GM19351 (cell line): ENCODE data around the gene GALNTL6.
"Not testable (repeated sequence)": the region's sequence is repeated elsewhere in the genome, so short reads cannot be mapped to it uniquely, and the experiment has no call there.

Experiments used
- ATAC-seq: cut with Tn5 transposase; IDR thresholded peaks from one replicate; pipeline ENCODE4 v1.9.1; 2021; ENCODE audit warnings: mild to moderate bottlenecking, moderate library complexity; ENCODE audit not compliant: unreplicated experiment

Gene GALNTL6

DNA sequence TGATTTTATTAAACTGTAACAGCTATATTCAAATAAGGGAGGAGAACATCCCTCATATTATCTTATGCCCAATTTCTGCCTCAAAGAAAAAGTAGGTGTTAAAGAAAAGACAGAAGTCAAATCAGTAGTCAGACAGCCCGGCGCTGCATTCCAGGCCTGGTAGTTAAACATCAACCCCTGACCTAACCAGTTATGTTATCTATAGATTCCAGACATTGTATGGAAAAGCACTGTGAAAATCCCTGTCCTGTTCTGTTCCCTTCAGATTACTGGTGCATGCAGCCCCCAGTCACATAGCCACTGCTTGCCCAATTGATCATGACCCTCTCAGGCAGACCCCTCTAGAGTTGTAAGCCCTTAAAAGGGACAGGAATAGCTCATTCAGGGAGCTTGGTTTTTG is 1085.5 kb downstream of the GALNTL6 start:
- ATAC-seq: no peak

DNA sequence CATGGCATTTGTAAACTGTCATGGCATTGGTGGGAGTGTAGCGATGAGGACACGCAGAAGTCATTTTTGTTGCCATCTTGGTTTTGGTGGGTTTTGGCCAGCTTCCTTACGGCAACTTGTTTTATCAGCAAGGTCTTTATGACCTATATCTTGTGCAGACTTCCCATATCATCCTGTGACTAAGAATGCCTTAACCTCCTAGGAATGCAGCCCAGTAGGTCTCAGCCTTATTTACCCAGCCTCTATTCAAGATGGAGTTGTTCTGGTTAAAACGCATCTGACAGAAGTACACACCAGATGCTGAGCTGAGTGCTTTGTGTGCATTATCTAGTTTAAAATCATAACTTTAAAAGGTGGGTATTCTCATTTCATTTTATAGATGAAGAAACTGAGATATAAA is 1086.7 kb downstream of the GALNTL6 start:
- ATAC-seq: no peak

DNA sequence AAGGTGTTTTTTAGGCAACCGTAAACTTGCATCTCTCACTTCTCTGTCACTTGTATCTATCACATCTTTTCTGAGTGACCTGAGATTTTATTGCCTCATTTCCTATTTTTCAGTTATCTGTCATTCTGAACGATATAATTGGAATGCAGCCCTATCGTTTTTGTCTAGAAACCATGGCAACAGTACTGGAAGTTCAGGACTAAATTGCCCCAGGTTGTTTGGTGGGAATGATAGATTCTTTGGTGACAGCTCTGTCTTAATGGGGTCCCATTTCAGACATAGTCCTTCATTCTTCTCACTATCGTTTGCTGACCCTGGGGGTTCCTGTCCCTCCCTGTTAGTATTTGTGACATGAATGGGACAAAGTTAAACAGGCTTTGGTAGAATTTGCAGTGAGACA is 1087.7 kb downstream of the GALNTL6 start:
- ATAC-seq: no peak

DNA sequence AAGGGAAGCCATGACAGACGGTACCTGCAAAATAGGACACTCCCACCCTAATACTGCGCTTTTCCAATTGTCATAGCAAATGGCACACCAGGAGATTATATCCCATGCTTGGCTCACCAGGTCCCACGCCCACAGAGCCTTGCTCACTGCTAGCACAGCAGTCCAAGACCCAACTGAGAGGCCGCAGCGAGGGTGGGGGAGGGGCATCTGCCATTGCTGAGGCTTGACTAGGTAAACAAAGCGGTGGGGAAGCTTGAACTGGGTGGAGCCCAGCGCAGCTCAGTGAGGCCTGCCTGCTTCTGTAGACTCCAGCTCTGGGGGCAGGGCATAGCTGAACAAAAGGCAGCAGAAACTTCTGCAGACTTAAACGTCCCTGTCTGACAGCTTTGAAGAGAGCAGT is 1099.3 kb downstream of the GALNTL6 start:
- not testable (repeated sequence) for ATAC-seq

DNA sequence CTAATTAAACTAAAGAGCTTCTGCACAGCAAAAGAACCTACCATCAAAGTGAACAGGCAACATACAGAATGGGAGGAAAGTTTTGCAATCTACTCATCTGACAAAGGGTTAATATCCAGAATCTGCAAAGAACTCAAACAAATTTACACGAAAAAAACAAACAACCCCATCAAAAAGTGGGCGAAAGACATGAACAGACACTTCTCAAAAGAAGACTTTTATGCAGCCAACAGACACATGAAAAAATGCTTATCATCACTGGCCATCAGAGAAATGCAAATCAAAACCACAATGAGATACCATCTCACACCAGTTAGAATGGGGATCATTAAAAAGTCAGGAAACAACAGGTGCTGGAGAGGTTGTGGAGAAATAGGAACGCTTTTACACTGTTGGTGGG is 1104.2 kb downstream of the GALNTL6 start:
- not testable (repeated sequence) for ATAC-seq

DNA sequence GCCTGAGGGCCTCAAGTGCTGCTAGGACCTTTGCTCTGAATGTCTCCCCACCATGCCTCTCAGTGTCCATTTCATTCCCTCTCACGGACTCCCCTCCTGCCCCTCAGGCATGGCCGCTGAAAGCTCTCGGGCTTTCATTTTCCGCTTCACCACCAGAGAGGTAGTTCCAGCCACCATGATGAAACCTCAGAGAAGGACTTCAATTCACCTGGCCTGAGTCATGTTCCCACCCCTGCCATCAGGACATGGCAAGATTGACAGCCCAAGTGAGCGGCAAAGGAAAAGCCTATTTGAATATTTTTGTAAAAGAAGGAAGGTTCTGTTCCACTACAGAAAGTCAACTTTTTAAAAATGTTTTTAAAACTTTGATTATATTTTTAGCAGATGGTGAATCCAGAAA is 1106.1 kb downstream of the GALNTL6 start:
- no peak for ATAC-seq

DNA sequence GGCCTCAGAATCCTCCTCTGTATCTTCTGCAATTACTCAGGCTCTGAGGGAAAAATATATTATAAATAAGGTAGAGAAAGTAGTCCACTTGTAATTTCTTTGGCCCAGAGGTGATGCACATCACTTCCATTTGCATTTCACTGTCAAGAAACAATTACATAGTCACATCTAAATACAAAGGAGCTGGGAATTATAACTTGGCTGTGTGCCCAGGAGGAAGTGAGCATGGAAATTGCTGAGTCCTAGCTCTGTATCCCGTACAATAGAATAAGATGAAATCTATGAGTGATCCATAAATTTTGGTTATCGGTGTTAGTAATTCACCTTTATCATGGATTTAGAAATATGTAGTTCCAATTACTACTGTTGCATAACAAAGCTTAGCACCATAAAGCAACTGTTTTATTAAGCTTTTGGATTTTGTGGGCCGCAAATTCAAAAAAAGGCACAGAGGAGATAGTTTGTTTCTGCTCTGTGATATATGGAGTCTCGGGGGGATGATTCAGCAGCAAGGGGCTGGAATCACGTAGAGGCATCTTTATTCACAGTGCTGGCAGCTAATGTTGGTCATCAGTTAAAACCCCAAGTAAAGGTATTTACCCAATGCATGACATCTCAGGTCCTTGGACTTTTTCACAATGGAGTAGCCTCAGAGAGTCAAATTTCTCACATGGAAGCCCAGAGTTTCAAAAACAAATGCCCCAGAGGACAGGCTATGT is 1114.1 kb downstream of the GALNTL6 start:
- ATAC-seq: no peak

DNA sequence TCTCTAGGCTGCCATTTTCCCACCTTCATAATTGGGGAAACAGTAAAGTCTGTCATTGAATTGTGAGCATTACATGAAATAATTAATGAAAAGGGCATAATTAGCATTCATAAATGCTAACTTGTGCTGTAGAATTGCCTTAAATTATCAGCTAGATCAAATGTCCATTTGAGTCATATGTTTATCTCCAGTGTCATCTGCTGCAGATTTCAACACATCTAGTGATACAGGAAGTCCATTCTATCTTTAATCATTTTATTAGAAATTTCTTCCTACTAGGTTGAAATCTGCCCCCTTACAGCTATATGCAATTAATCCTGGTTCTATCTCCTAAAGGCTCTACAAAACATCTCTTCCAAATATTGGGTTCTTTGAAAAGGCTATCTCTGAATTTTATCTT is 1115.1 kb downstream of the GALNTL6 start:
- ATAC-seq: no peak

DNA sequence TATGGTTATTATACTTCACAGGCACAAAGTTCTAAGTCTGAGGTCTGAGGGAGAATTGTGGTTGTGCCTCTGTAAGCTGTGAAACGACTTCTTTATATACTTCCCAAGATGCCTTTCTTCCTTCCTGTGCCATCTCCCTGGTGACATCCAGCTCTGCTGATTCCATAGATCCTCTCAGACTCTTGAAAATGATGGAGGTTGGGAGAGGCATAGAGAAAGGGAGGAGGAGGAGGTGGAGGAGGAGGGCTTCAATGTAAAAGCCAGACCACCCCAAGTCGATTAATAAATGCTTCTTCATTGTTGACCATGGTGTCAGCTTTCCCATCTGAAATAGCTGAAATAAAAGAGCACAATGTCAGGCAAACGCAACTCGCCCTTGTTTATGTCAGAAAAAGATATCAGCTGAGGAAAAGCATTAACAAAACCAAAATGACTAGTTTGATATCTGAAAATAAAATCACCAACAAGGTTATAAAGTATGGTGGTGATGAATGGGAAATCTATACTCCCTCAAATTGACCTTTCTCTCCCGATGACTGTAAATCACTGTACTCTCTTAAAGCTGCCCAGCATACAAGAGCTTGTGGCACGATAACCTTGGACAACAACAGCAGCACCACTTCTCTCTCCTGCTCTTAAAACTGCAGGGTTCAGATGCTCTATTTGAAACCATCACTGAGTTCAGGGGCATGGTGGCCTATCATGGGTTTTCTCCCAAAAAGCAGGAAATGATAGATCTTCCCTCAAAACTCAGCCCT is 1125.0 kb downstream of the GALNTL6 start:
- ATAC-seq: no peak

DNA sequence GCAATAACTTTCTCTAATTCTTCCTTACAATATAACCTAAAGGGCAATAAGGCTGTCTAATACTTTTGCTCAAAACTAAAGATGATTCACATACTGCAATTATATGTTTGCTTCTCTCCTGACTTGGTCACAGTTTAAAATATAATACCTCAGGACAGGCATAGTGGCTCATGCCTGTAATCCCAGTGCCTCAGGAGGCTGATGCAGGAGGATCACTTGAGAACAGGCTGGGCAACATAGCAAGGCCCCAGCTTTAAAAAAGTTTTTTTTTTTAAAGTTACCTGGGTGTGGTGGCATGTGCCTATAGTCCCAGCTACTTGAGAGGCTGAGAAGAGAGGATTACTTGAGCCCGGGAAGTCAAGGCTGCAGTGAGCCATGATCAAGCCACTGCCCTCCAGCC is 1125.7 kb downstream of the GALNTL6 start:
- ATAC-seq: no peak

DNA sequence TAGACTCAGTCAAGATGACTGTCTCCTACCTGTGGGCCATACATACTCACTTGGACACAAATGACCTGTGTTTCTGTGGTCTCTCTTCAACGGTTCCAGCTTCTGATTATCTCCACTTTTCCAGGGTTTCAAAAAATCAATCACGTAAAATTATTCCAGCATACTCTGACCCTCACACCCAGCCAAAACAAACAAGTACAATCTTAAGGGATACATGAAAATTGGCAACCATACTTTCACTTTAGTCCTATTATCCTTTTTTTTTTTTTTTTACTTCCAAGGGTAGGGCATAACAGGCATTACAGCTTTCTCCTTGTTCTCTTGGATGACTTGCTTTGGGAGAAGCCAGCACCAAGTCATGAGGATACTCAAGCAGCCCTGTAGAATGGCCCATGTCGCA is 1129.6 kb downstream of the GALNTL6 start:
- ATAC-seq: no peak

DNA sequence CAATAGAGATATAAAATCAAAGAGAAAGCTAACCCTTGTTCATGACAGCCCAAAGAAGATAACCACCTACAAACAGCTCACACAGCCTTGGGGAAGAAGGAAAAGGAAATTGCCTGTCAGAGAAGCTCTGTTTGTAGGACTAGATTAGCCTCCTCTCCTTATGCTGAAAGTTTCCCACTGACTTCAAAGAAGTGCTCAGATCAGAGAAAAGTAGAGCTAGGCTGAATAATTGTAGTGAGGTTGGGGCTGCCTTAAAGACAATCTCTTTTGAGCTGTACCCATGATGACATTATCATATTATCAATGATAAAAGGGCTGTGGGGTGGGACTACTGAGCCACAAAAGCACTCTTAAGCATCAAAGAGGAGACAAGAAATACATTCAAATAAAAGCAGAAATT is 1132.4 kb downstream of the GALNTL6 start:
- ATAC-seq: no peak

DNA sequence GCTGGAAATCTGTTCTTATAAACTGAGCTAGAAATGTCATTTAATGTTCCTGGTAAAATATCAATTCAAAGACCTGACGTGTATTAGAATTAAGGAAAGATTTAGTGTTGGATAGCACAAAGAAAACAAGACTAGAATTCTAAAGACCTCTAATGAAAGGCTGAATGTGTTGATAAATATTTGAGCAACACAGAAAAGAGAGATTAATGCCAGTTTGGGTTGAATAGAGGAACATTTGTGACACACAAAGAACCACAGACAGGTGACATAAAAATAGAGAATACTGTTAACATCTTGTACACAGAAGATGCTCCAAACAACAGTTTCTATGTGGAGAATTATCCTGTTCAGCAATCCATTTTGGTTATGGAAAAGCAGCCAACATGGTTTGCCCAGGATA is 1133.3 kb downstream of the GALNTL6 start:
- no peak for ATAC-seq

DNA sequence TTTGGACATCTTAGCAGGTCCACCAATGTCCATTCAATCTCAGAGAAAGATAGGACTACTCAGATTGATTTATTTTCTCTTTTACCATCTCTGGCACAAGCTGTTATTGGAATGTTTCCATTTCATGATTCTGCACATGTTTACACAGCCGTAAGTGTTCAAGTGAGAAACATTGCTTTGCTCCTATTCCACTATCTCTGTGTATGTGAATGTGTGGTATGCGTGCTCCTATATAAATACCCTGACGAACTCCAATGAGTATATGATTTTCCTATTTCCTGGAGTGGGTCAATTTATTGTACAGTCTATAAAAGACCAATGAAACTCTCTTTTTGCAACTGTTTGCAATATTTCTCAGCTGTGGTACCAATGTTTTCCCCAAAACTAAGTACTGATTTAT is 1134.4 kb downstream of the GALNTL6 start:
- ATAC-seq: no peak

DNA sequence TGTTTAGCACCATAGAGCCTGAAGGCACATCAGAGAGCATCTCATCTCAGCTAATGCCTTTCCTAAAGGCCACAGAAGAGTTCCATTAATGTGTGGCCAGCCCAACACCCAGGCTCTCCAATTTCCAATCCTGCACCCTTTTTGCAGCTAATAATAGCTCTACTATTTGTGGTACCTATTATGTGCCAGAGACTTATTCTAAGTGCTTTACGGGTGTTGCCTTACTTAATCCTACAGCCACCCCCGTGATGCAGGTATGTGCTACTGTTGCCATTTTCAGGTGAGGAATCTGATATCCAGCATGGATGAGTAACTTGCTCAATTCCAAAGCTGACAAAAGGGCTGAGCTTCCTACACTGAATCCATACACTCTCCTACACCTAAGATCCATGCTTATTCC is 1137.8 kb downstream of the GALNTL6 start:
- ATAC-seq: no peak

DNA sequence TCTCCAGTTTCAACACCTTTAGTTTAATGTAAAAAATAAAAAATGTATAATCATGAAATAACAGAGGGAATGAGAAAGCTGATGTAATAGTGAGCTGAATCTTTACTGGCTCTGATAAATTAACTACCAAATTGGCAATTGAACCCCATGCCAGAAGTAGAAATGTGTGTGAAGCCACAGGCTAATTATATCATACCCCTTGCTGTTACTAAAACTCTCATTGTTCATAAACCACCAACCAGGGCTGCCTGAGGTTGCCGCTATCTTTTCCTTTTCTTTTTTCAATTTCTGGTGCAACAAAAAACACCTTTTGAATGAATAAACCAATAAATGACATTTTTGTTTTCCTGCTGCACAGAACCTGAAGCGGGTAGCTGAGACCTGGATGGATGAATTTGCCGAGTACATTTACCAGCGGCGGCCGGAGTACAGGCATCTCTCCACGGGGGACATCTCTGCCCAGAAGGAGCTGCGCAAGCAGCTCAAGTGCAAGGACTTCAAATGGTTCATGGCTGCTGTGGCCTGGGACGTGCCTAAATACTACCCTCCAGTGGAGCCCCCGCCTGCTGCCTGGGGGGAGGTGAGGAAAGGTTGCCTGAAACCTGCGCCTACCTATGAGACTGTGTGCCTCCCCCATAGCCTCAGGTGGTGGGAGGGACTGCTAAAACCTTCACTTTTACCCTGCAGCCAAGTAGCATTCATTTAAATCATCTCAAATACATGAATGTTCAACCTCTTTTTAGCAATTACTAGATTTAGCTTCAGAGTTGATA is 1138.7 kb downstream of the GALNTL6 start:
- ATAC-seq: no peak

DNA sequence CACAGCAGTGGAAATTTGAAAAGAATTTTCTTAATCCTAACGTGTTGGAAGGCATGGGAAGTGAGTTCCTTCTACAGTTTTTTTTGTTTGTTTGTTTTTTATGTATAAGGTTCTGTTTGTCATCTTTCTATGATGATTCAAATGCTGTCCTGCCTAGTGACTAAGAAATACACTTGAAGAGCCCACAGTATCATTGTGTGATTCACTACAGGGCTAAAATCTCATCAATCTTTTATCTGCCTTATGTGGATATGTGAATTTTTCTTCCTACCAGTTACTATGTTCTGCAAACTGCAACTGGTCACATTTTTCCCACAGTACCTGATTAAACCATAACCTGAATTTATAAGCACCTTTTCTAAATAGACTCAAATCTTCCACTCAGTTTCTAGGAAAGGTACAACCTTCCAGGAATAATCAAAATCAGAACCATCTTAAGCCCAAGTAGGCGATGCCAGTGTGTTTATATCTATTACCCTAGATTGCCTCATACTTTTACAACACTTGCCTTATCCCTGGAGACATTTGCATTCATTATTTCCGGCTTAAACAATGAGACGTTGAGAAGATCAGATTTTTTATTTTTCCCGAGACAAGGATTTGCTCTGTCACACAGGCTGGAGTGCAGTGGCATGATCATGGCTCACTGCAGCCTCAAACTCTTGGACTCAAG is 1140.8 kb downstream of the GALNTL6 start:
- no peak for ATAC-seq

DNA sequence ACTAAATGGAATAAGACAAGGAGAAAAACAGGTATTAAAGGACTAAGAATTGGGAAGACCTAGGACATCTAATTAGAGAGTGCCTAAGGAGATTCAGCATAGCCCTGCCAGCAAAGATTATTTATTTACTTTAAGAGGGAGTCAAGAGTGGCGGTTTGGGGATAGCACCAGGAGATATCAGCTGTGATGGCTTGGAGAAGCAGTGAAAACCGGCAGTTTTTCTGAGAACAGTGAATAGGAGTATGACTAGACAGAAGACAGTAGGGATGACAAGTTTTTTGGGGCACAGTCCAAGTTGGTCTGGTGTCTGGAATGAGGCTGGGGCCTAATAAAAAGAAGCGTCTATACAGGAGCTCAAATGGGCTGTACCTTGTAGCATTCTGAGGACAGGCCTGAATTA is 1143.1 kb downstream of the GALNTL6 start:
- not testable (repeated sequence) for ATAC-seq

DNA sequence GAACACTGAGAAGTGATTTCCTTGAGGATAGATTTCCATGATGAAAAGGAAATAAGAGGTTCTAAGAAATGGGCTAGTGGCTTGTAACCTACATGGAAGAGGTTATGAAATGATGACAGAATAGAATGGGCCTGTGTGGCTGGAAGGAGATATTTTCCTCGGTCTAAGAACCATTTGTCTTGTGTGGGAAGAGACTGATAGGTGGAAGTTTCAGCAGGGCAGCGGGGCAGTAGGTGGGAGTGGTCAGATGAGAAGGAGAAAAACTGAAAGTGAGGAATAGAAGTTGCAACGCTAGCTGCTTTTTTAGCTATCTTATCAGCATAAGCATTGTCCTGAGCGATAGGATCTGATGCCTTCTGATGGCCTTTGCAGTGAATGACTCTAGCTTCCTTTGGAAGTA is 1144.0 kb downstream of the GALNTL6 start:
- no peak for ATAC-seq

DNA sequence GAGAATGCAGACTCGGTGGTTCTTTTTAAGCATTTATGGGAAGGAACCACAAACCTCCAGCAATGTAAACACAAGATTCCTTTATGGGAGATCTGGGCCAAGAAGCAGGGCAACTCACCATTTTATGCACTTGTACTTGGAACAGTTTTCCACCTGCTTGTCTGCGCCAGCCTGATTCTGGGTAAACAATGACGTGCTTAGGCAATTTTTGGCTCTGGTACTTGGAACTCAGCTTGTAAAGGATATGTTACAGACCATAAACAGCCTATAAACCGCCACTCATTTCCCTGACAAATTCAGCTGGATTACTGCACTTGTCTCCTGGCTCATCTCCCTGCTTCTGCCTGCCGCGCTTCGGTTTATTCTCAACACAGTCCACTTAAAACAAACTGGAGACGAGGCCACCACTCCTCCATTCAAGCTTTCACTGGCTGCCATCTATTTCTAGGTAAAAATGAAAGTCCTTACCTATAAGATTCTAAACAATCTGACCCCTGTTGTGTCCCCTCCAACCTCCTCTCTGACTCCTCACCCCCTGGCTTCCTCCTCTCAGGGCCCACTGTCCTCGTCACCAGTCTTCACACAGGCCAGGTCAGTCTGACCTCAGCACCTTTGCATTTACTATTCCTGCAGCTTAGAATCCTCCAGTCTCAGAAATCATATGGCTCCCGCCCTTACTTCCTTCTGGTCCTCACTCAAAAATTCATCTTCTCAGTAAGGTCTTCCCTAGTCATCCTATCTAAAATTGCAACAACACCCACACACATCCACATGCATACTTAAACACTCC is 1149.6 kb downstream of the GALNTL6 start:
- ATAC-seq: no peak
